Measurements from ENCODE around the gene RFPL4A. TPM values are rescaled to one million over a fixed set of nuclear protein-coding genes. Genes with fewer than 3 reads are reported as not detected.

RFPL4A gene
- total and polyA plus RNA-seq, 7 experiments from 2014 or later = not detected

Other genes starting within 250 kb of the RFPL4A start
- gene SBK2, start 222.0 kb upstream of the RFPL4A start, total RNA-seq = not detected
- not detected for gene SBK2, start 222.0 kb upstream of the RFPL4A start, polyA plus RNA-seq
- gene SBK3, start 213.6 kb upstream of the RFPL4A start, total RNA-seq = not detected
- gene SBK3, start 213.6 kb upstream of the RFPL4A start, polyA plus RNA-seq = not detected
- 10 to 100 TPM in 1 of 5 experiments, 1 to 10 TPM in 4; 6.1 to 11.0 (median 7.8) TPM for gene ZNF579, start 178.2 kb upstream of the RFPL4A start, total RNA-seq
- gene ZNF579, start 178.2 kb upstream of the RFPL4A start, polyA plus RNA-seq = 1 to 10 TPM in 1 of 2 donors, under 1 TPM in 1; 0.50 to 2.2 TPM
- gene FIZ1, start 159.6 kb upstream of the RFPL4A start, total RNA-seq = 10 to 100 TPM in 4 of 5 experiments, 1 to 10 TPM in 1; 9.4 to 32.0 (median 16.1) TPM
- 1 to 10 TPM; 3.3 to 6.5 TPM for gene FIZ1, start 159.6 kb upstream of the RFPL4A start, polyA plus RNA-seq
- gene ZNF524, start 158.8 kb upstream of the RFPL4A start, total RNA-seq = 10 to 100 TPM; 13.3 to 32.1 (median 24.7) TPM
- gene ZNF524, start 158.8 kb upstream of the RFPL4A start, polyA plus RNA-seq = 10 to 100 TPM; 41.2 to 50.5 TPM
- gene ZNF865, start 153.4 kb upstream of the RFPL4A start, total RNA-seq = 10 to 100 TPM; 13.8 to 22.7 (median 15.3) TPM
- gene ZNF865, start 153.4 kb upstream of the RFPL4A start, polyA plus RNA-seq = under 1 TPM; 0.06 to 0.24 TPM
- 10 to 100 TPM in 2 of 5 experiments, 1 to 10 TPM in 3; 5.1 to 17.1 (median 9.0) TPM for gene ZNF784, start 134.5 kb upstream of the RFPL4A start, total RNA-seq
- 1 to 10 TPM in 1 of 2 donors, under 1 TPM in 1; 0.65 to 2.0 TPM for gene ZNF784, start 134.5 kb upstream of the RFPL4A start, polyA plus RNA-seq
- gene ZNF580, start 118.1 kb upstream of the RFPL4A start, total RNA-seq = 100 to 1,000 TPM in 2 of 5 experiments, 10 to 100 TPM in 3; 45.2 to 109 (median 65.3) TPM
- 10 to 100 TPM; 14.6 to 20.4 TPM for gene ZNF580, start 118.1 kb upstream of the RFPL4A start, polyA plus RNA-seq
- 10 to 100 TPM; 27.0 to 35.8 (median 32.1) TPM for gene ZNF581, start 115.4 kb upstream of the RFPL4A start, total RNA-seq
- 10 to 100 TPM; 36.7 to 39.5 TPM for gene ZNF581, start 115.4 kb upstream of the RFPL4A start, polyA plus RNA-seq
- 1 to 10 TPM; 3.4 to 9.6 (median 4.0) TPM for gene CCDC106, start 110.9 kb upstream of the RFPL4A start, total RNA-seq
- gene CCDC106, start 110.9 kb upstream of the RFPL4A start, polyA plus RNA-seq = 1 to 10 TPM; 2.1 to 2.7 TPM
- gene U2AF2, start 104.1 kb upstream of the RFPL4A start, total RNA-seq = 100 to 1,000 TPM; 253 to 284 (median 266) TPM
- gene U2AF2, start 104.1 kb upstream of the RFPL4A start, polyA plus RNA-seq = 1 to 10 TPM; 5.7 to 9.8 TPM
- gene EPN1, start 83.9 kb upstream of the RFPL4A start, total RNA-seq = 10 to 100 TPM; 45.2 to 67.1 (median 52.2) TPM
- gene EPN1, start 83.9 kb upstream of the RFPL4A start, polyA plus RNA-seq = 10 to 100 TPM in 1 of 2 donors, 1 to 10 TPM in 1; 9.2 to 20.4 TPM
- not detected for gene NLRP9, start 20.7 kb upstream of the RFPL4A start, total RNA-seq
- not detected for gene NLRP9, start 20.7 kb upstream of the RFPL4A start, polyA plus RNA-seq
- gene RFPL4AL1, start 10.0 kb downstream of the RFPL4A start, total RNA-seq = not detected
- not detected for gene RFPL4AL1, start 10.0 kb downstream of the RFPL4A start, polyA plus RNA-seq
- not detected for gene NLRP11, start 72.9 kb downstream of the RFPL4A start, total RNA-seq
- gene NLRP11, start 72.9 kb downstream of the RFPL4A start, polyA plus RNA-seq = not detected
- not detected for gene NLRP4, start 77.4 kb downstream of the RFPL4A start, total RNA-seq
- gene NLRP4, start 77.4 kb downstream of the RFPL4A start, polyA plus RNA-seq = not detected
- not detected for gene NLRP13, start 173.2 kb downstream of the RFPL4A start, total RNA-seq
- not detected for gene NLRP13, start 173.2 kb downstream of the RFPL4A start, polyA plus RNA-seq
- not detected for gene NLRP8, start 188.7 kb downstream of the RFPL4A start, total RNA-seq
- gene NLRP8, start 188.7 kb downstream of the RFPL4A start, polyA plus RNA-seq = not detected
- gene NLRP5, start 227.7 kb downstream of the RFPL4A start, total RNA-seq = not detected
- gene NLRP5, start 227.7 kb downstream of the RFPL4A start, polyA plus RNA-seq = not detected

Measured in naive thymus-derived CD4-positive, alpha-beta T cell (primary cell).